NCI-H2081 (cell line): ENCODE data around the gene NAGLU.

Experiments used
- DNase-seq, 2 experiments: peaks; one replicate each; lab custom pipeline; 2025; lab: John Stamatoyannopoulos, UW

NAGLU gene

GRCh38 chr17:42564815-42565522, 28.9 kb downstream of the NAGLU start:
- DNase-seq: no peak

GRCh38 chr17:42565523-42566214, 29.6 kb downstream of the NAGLU start:
- DNase-seq: no peak

GRCh38 chr17:42566215-42566882, 30.3 kb downstream of the NAGLU start:
- no peak for DNase-seq

GRCh38 chr17:42566883-42567573, 31.0 kb downstream of the NAGLU start, which contains the start of gene MLX:
Gene MLX (plus strand): TSS chr17:42567100. CDS start chr17:42567125, 25 bp downstream.
- peak; percentile 96 to 98 for DNase-seq

GRCh38 chr17:42568341-42569111, 32.5 kb downstream of the NAGLU start:
- DNase-seq: no peak

GRCh38 chr17:42571435-42572225, 35.6 kb downstream of the NAGLU start:
- DNase-seq: no peak

- DNase-seq: no peak
Observed at GRCh38 chr17:42573095-42573494, 37.1 kb downstream of the NAGLU start.

GRCh38 chr17:42574463-42574862, 38.4 kb downstream of the NAGLU start:
- no peak for DNase-seq

- DNase-seq: no peak
Observed at GRCh38 chr17:42577140-42577531, 41.1 kb downstream of the NAGLU start.

- DNase-seq: peak; percentile 95 to 96
Observed at GRCh38 chr17:42577532-42578281, 41.7 kb downstream of the NAGLU start, which contains the start of gene PSMC3IP. Gene PSMC3IP (minus strand): TSS chr17:42577729. CDS start chr17:42577686, 43 bp downstream.

GRCh38 chr17:42578282-42578869, 42.3 kb downstream of the NAGLU start:
- DNase-seq: peak; percentile 85 to 87

- DNase-seq: no peak
Observed at GRCh38 chr17:42579794-42580551, 43.9 kb downstream of the NAGLU start.

- DNase-seq: no peak
Observed at GRCh38 chr17:42581744-42582270, 45.8 kb downstream of the NAGLU start.

- DNase-seq: no peak
Observed at GRCh38 chr17:42584880-42585279, 48.8 kb downstream of the NAGLU start.

GRCh38 chr17:42585353-42585752, 49.3 kb downstream of the NAGLU start:
- DNase-seq: no peak

- DNase-seq: no peak
Observed at GRCh38 chr17:42586514-42587230, 50.6 kb downstream of the NAGLU start.

- no peak for DNase-seq
Observed at GRCh38 chr17:42590886-42591285, 54.8 kb downstream of the NAGLU start.

- no peak for DNase-seq
Observed at GRCh38 chr17:42591411-42591810, 55.4 kb downstream of the NAGLU start.
